Dedifferentiated amniotic fluid mesenchymal stem cell (primary cell): ENCODE data around the gene RBM44.
"Not testable (repeated sequence)": the region's sequence is repeated elsewhere in the genome, so short reads cannot be mapped to it uniquely, and the experiment has no call there.

Experiments used
- DNase-seq: peaks from one replicate; pipeline ENCODE4 v3.0.0-alpha.2; 2016; ENCODE audit errors: extremely low spot score

Gene RBM44

GRCh38 chr2:237798236-237799059, at the start of gene RBM44:
RBM44 (plus strand) TSS chr2:237798779; CDS start chr2:237813610, 14,831 bp downstream.
- no peak for DNase-seq

GRCh38 chr2:237749002-237749401, 49.6 kb upstream of the RBM44 start:
- no peak for DNase-seq

GRCh38 chr2:237749961-237750360, 48.6 kb upstream of the RBM44 start:
- DNase-seq = no peak

GRCh38 chr2:237750441-237750840, 48.1 kb upstream of the RBM44 start:
- not testable (repeated sequence) for DNase-seq

GRCh38 chr2:237752761-237753165, 45.8 kb upstream of the RBM44 start:
- DNase-seq = no peak

- no peak for DNase-seq
These were observed 44.4 kb upstream of the RBM44 start for GRCh38 chr2:237754182-237754581.

GRCh38 chr2:237754626-237755248, 43.8 kb upstream of the RBM44 start:
- no peak for DNase-seq

GRCh38 chr2:237757616-237758015, 41.0 kb upstream of the RBM44 start:
- no peak for DNase-seq

- no peak for DNase-seq
These were observed 40.4 kb upstream of the RBM44 start for GRCh38 chr2:237758185-237758584.

- no peak for DNase-seq
These were observed 39.4 kb upstream of the RBM44 start for GRCh38 chr2:237759176-237759575.

GRCh38 chr2:237760506-237761502, 37.8 kb upstream of the RBM44 start:
- DNase-seq = no peak

- DNase-seq = peak; percentile 17
These were observed 36.0 kb upstream of the RBM44 start for GRCh38 chr2:237762291-237763182.

GRCh38 chr2:237763812-237764211, 34.8 kb upstream of the RBM44 start:
- DNase-seq = no peak

GRCh38 chr2:237765122-237765521, 33.5 kb upstream of the RBM44 start:
- not testable (repeated sequence) for DNase-seq

GRCh38 chr2:237765875-237766274, 32.7 kb upstream of the RBM44 start:
- DNase-seq = no peak

- DNase-seq = no peak
These were observed 32.2 kb upstream of the RBM44 start for GRCh38 chr2:237766340-237766739.

GRCh38 chr2:237772513-237772912, 26.1 kb upstream of the RBM44 start:
- no peak for DNase-seq

GRCh38 chr2:237773826-237774225, 24.8 kb upstream of the RBM44 start:
- DNase-seq = no peak

GRCh38 chr2:237774811-237775553, 23.6 kb upstream of the RBM44 start:
- no peak for DNase-seq

- DNase-seq = no peak
These were observed 19.1 kb upstream of the RBM44 start for GRCh38 chr2:237779521-237779920.
